Activated T-helper 17 cell treated with anti-CD3 and anti-CD28 coated beads, Interleukin-2, amount 50 U/mL, for 72 hours (primary cell): ENCODE results near the gene PARD3B. TPM values are rescaled to one million over a fixed set of nuclear protein-coding genes. Genes with fewer than 3 reads are reported as not detected.

Experiments
- ATAC-seq: fragments of 150-1000 bp; cut with Tn5 transposase; replicated peaks from 2 replicates; pipeline ENCODE4 v1.10.0; 2021; ENCODE audit warnings: mild to moderate bottlenecking, moderate library complexity
- H3K27ac Mint-ChIP-seq: one replicate; pipeline ENCODE4 v1.8.0; 2022; ENCODE audit warnings: mixed read lengths
- H3K27me3 Mint-ChIP-seq: one replicate; pipeline ENCODE4 v1.8.0; 2022; ENCODE audit warnings: mixed read lengths
- H3K36me3 Mint-ChIP-seq: one replicate; pipeline ENCODE4 v1.8.0; 2022; ENCODE audit warnings: low read depth, mild to moderate bottlenecking, mixed read lengths
- H3K4me1 Mint-ChIP-seq: one replicate; pipeline ENCODE4 v1.8.0; 2022; ENCODE audit warnings: mixed read lengths
- H3K4me3 Mint-ChIP-seq: one replicate; pipeline ENCODE4 v1.8.0; 2022; ENCODE audit warnings: mild to moderate bottlenecking, mixed read lengths
- H3K9me3 Mint-ChIP-seq: one replicate; pipeline ENCODE4 v1.8.0; 2022; ENCODE audit warnings: mixed read lengths
- total RNA-seq, 2 donors: library from RNA; stranded (reverse); gene quantifications; one replicate each; pipeline ENCODE4 v1.2.3, GENCODE V29; 2022

The PARD3B gene
- total RNA-seq, 2 donors from 2014 or later, result 0.29 to 1.5 TPM

DNA sequence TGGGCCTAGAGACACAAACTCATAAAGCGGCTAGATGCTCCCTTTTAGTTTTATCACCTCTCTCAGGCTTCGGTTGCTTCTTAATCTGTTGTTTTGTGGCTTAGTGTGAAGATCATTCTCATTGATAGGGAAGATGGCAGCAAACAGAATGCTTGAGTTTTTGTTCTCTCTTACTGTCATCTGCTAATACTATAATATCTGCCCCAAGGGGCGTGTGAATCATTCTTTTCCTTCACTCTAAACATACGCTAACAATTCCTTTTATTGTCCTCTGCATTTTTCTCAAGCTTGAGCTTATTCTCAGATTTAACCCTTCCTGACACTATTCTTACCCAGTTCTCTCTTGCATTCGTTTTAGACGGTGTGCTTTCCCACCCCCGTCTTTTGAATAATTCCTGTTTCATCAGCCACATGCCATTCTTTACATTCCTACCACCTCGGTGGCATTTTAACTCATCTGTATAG, 813.1 kb downstream of the PARD3B start:
- Mint-ChIP-seq H3K27me3 (peaks cover 13% of the 10 kb centered on the region), H3K36me3 (no peaks in the 10 kb centered on the region), H3K9me3 (no peaks in the 10 kb centered on the region), H3K27ac (no peak overlapping the region), H3K4me3 (no peak overlapping the region), H3K4me1 (no peaks in the 10 kb centered on the region)
- no peak for ATAC-seq

DNA sequence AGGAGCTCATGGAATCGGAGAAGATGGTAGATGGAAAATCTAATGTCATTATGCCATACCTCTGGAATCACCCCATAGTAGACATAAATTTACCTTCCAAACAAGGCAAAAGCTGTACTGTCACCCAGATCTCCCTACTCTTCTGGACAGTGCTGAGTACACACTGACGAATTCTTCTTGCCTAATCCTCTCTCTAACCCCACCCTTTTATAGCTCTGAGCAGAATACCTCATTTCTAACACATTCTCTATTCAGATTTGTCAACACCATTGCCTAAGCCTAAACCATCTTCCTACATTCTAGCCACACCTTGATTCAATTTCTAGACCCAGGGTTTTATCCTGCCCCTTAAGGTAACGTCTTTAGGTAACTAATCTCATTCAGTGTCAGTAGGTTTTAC, 816.0 kb downstream of the PARD3B start:
- Mint-ChIP-seq H3K36me3 (no peaks in the 10 kb centered on the region), H3K27me3 (peaks cover 13% of the 10 kb centered on the region), H3K9me3 (no peaks in the 10 kb centered on the region), H3K27ac (no peak overlapping the region), H3K4me1 (no peaks in the 10 kb centered on the region), H3K4me3 (no peak overlapping the region)
- no peak for ATAC-seq

DNA sequence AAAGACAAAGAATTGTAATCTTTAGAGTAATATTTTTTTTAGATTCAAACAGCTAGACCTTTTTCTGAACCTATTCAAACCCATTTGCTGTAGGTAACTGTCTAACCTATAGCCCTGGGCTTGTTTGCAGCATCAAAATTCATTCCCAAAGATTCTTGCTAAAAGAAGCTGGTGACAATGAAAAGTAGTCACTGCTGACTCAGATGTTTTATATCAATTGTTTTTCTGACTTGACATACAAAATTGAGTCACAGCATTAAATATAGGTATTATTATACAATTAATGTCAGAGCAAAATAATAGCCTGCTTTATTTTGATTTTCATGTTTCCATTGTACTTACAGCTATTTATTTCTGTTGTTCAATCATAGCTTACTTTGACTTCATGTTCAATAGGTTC, 816.7 kb downstream of the PARD3B start:
- H3K4me3 Mint-ChIP-seq, result no peak overlapping the region
- no peaks in the 10 kb centered on the region for H3K36me3 Mint-ChIP-seq
- no peaks in the 10 kb centered on the region for H3K4me1 Mint-ChIP-seq
- H3K27me3 Mint-ChIP-seq, result peaks cover 13% of the 10 kb centered on the region
- ATAC-seq, result no peak
- no peak overlapping the region for H3K27ac Mint-ChIP-seq
- no peaks in the 10 kb centered on the region for H3K9me3 Mint-ChIP-seq

DNA sequence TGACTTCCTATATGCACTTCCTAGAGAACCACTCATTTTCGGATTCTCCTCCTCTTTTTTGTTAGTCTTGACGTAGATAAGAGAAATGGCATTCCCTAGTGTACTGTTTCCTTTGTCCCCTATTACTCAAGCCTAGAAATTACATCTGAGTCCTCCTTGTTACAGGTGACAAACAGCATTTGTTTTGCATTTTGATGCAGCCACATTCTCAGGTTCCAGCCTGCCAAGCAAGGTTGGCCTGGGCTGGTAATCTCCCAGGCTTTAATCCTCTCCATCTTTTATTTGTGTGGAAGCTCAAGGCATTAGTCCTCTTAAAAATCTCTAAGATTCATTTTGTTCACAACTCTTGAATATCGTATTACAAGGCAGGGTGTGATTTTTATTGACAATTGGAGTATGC, 819.0 kb downstream of the PARD3B start:
- H3K4me3 Mint-ChIP-seq, result no peak overlapping the region
- no peak overlapping the region for H3K27ac Mint-ChIP-seq
- no peaks in the 10 kb centered on the region for H3K9me3 Mint-ChIP-seq
- no peak for ATAC-seq
- H3K4me1 Mint-ChIP-seq, result no peaks in the 10 kb centered on the region
- H3K36me3 Mint-ChIP-seq, result no peaks in the 10 kb centered on the region
- peaks cover 13% of the 10 kb centered on the region for H3K27me3 Mint-ChIP-seq

DNA sequence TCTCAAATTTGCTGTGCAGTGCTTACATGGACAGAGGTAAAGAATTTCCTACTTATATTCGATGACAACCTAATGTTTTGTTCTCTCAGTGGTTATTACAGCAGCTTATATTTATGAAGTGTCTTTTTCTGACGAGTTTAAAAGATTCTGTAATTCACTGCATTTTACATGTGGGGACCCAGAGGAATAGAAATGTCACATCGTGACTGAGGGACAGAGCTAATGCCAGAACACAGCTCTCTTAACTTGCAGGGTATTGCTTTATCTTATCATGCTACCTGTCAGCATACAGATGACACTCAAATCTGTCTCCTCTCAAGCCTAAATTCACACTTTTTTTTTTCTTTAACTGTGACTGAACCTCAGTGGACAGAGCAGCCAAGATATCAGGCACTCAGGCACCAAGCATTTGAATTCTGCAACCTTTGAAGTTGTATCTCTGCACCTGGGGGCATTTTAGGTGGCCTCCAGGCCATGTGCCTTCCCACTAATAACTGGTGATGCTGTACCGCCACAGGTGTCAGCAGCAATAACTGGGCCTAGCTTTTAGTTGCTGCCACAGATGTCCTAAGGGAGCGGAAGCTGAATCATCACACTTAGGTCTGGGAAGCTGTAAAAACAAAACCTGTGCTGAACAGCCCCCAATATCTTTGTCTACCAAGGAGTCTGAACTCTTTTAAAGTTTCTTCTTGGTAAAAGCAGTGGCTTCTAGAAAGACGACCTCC, 821.2 kb downstream of the PARD3B start:
- ATAC-seq, result no peak
- Mint-ChIP-seq H3K36me3 (no peaks in the 10 kb centered on the region), H3K9me3 (no peaks in the 10 kb centered on the region), H3K4me1 (no peaks in the 10 kb centered on the region), H3K27me3 (peaks cover 3% of the 10 kb centered on the region), H3K4me3 (no peak overlapping the region), H3K27ac (no peak overlapping the region)

DNA sequence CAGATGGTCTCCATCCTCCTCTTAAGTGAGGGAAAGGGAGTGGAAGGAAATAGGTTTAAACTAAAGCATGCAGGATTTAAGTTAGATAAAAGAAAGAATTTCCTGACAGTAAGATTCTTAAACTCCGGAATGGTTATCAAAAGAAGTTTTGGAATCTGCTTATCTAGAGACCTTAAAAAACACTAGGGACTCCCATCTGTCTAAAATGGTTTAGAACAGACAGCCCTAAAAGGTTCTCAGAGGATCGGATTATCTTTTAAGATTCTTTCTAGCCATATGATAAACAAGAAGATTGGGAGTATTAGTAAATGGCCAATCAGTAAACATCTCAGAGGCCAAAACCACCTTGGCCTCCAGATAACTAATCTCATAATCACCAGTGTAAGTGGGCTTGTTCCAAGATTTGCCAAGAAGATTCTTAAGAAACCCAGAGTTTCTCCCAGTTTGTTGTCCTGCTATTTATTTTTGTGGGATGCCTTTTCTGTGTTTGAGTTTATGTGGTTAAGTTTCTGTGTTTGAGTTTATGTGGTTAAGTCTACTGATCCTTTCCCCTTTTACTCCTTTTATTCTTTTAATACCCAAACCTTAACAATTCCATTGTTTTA, 822.2 kb downstream of the PARD3B start:
- Mint-ChIP-seq H3K36me3 (no peaks in the 10 kb centered on the region), H3K27me3 (no peaks in the 10 kb centered on the region), H3K27ac (no peak overlapping the region), H3K4me3 (no peak overlapping the region), H3K4me1 (no peaks in the 10 kb centered on the region), H3K9me3 (no peaks in the 10 kb centered on the region)
- ATAC-seq, result no peak

DNA sequence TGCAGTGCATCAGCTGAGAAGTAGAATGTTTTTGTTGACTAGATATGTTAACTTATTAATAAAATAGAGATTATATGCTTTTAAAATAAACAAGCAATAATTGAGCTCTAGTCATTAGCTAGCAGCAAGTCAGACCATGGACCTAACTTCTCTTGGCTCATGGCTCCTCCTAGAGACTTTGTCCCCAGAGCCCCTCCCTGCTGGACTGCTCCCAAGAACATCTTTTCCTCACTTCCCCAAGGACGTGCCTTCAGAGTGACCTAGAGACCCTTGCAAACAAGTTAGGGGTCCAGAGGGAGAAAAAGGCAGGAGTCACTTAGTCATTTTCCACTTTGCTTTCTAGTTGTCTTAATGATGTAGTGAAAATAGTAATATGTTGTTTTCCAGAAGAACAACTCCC, 824.5 kb downstream of the PARD3B start:
- no peak for ATAC-seq
- no peaks in the 10 kb centered on the region for H3K36me3 Mint-ChIP-seq
- no peak overlapping the region for H3K27ac Mint-ChIP-seq
- no peaks in the 10 kb centered on the region for H3K9me3 Mint-ChIP-seq
- no peaks in the 10 kb centered on the region for H3K4me1 Mint-ChIP-seq
- H3K27me3 Mint-ChIP-seq, result no peaks in the 10 kb centered on the region
- H3K4me3 Mint-ChIP-seq, result no peak overlapping the region

DNA sequence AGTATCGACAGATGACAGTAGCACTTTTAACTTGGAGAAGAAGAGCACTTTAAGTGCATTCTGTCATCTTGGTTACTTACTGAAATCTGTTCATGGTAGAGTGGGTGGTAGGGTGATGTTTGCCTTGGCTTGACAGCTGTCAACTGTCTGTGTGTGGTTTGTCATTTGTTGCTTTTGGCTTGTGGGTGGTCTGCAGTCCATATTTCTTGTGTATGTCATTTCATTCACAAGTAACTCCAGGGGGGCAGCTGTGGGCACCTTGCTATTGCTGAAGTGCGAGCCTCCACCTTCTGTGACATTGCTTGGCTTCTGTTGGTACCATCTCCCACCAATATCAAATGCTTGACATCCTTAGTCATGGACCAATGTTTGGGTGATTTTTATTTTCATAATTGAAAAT, 825.5 kb downstream of the PARD3B start:
- Mint-ChIP-seq H3K4me1 (no peaks in the 10 kb centered on the region), H3K27ac (no peak overlapping the region), H3K9me3 (no peaks in the 10 kb centered on the region), H3K4me3 (no peak overlapping the region), H3K36me3 (no peaks in the 10 kb centered on the region), H3K27me3 (no peaks in the 10 kb centered on the region)
- ATAC-seq, result no peak

DNA sequence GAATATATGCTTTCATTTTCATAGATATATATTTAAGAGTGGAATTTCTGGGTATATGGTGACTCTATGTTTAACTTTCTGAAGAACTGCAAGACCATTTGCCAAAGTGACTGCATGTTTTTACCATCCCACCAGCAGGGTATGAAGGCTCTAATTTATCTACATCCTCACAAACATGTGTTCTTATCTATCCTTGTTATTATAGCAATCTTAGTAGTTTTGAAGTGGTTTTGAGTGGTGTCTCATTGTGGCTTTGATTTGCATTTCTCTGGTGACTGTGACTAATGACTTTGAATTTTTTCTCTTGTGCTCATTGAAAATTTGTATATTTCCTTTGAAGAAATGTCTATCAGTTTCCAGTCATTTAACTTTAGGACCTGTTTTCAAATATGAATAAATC, 826.9 kb downstream of the PARD3B start:
- ATAC-seq, result peak; percentile 79
- Mint-ChIP-seq H3K9me3 (no peaks in the 10 kb centered on the region), H3K4me1 (peaks cover 5% of the 10 kb centered on the region), H3K36me3 (no peaks in the 10 kb centered on the region), H3K4me3 (no peak overlapping the region), H3K27ac (no peak overlapping the region), H3K27me3 (no peaks in the 10 kb centered on the region)

DNA sequence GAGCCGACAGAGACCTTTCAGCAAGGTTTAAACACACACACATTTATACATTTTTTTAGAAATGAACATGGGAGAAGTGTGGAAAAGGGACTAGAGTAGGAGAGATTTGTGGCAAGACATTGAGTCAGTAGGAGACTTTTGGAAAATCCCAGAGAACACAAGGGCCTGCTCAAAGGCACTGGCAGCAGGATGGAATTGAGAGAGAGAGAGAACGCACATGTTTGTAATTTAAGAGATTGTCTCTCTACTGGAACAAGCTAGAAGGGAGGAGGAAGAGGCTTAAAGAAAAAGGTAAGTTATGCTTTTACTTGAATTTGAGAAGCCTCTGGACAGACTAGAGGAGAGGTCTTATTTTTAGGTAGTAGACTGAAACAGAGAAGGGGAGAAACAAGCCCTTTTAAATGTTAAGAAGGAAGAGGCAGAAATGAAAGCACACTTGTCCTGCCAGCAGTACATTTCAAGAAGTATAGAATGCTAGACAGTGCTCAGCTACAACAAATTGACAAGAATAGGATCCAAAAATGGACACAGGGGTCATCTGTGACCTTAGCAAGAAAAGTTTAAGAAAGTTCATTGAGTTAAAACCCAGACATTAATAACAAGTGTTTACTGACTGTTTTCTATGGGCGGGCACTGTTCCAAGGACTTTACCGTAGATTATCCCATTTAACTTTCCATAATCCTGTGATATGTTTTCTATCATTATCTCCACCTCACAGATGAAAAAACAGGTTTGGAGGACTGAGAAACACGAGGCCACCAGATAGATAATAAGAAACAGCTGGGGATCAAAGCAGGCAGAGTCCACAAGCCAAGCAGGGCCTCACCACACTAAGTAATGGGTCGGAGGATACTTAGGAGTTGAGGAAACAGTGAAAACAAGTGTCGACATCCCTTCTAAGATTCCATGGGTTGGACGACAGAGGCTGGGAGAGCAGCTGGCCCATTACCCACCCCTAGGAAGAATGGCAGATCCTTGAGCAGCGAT, 830.5 kb downstream of the PARD3B start:
- no peak for ATAC-seq
- H3K27me3 Mint-ChIP-seq, result no peaks in the 10 kb centered on the region
- peaks cover 6% of the 10 kb centered on the region for H3K4me1 Mint-ChIP-seq
- no peaks in the 10 kb centered on the region for H3K9me3 Mint-ChIP-seq
- no peaks in the 10 kb centered on the region for H3K36me3 Mint-ChIP-seq
- H3K27ac Mint-ChIP-seq, result no peak overlapping the region
- H3K4me3 Mint-ChIP-seq, result no peak overlapping the region

DNA sequence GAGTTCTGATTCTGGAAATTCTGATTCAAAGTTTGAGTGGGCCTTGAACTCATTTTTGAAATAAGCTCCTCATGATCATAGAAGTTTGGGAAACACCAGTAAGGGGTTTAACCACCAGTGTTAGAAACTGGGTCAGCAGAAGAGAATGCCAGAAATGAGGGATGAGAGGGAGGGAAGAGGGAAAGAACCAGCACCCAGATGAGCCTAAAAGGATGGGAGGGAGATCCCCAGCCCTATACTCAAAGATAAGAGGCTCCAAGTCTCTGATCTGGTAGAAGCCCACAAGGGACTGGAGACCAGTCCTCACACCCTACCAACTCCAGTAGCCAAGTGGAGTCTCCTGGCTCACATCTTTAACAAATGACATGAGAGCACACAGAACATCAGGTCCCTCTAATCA, 832.0 kb downstream of the PARD3B start:
- Mint-ChIP-seq H3K4me3 (no peak overlapping the region), H3K36me3 (no peaks in the 10 kb centered on the region), H3K4me1 (peaks cover 6% of the 10 kb centered on the region), H3K27ac (peak overlapping the region; percentile 1), H3K27me3 (no peaks in the 10 kb centered on the region), H3K9me3 (no peaks in the 10 kb centered on the region)
- peak; percentile 89 for ATAC-seq

DNA sequence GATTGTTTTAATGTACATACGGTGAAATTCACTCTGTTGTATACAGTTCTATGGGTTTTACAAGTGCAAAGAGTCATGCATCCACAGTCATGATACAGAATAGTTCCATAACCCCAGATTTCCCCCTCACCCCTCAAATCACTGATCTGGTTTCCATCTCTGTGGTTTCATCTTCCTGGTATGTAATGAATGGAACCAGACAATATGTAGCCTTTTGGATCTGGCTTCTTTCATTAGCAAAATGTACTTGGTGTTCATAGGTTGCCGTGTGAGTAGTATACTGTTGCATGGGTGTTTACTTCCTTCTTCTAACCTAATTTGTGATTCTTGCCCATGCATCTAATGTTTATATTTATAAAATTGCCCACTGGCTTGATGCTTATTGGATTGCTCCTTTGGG, 838.3 kb downstream of the PARD3B start:
- no peak overlapping the region for H3K4me3 Mint-ChIP-seq
- H3K27me3 Mint-ChIP-seq, result peaks cover 7% of the 10 kb centered on the region
- H3K9me3 Mint-ChIP-seq, result peaks cover 3% of the 10 kb centered on the region
- no peaks in the 10 kb centered on the region for H3K4me1 Mint-ChIP-seq
- H3K27ac Mint-ChIP-seq, result no peak overlapping the region
- no peaks in the 10 kb centered on the region for H3K36me3 Mint-ChIP-seq
- no peak for ATAC-seq

DNA sequence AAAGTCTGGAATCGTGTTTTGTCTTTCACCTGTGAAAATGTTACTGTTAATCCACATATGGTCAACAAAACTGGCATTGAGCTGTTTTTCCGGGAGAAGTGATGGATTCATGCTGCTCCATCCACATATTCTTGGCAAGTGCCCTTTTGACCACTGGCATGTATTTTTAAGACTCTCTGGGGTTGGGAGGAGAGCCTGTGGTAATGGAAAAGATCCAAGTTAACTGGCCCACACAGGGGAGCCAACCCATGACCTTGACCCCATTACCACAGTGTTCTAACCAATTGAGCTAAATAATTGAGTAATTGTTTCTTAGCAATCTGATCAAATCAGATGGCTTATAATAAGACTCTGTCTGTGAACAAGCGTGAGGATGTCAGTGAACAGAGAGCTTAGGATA, 840.8 kb downstream of the PARD3B start:
- H3K9me3 Mint-ChIP-seq, result peaks cover 3% of the 10 kb centered on the region
- H3K27ac Mint-ChIP-seq, result no peak overlapping the region
- H3K4me1 Mint-ChIP-seq, result no peaks in the 10 kb centered on the region
- H3K36me3 Mint-ChIP-seq, result no peaks in the 10 kb centered on the region
- peaks cover 7% of the 10 kb centered on the region for H3K27me3 Mint-ChIP-seq
- no peak for ATAC-seq
- H3K4me3 Mint-ChIP-seq, result no peak overlapping the region

DNA sequence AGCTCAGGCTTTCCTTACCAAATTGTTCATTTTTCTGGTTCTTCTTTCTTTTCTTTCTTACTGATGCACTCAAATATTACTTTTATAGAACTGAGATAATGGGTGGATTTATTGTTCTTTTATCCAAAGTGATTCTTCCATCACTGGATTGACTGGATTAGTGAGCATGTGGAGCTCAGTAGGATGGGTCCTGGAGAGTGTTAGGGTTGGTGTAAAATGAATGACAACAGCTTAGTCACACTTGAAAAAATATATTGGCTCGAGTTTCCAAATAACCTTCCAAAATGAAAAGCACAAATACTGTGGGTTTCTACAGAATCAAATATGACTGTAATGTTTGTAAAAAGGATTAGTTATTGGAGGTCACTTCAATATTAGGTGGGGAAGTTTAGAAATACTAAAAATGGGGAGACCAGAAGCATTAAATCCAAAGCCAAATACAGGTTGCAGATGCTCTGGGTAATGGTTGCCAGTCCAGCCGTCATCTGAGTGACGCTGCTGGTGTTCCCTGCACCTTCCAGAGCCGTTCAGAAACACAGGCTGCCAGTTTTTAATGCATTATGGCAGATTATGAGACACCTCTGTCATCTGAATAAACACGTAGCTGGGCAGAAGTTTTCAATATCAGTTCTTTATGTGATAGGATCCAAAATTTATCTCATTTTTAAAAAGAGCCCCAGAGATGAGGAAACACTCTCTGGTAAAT, 842.2 kb downstream of the PARD3B start:
- H3K9me3 Mint-ChIP-seq, result peaks cover 3% of the 10 kb centered on the region
- no peaks in the 10 kb centered on the region for H3K36me3 Mint-ChIP-seq
- peaks cover 7% of the 10 kb centered on the region for H3K27me3 Mint-ChIP-seq
- no peak overlapping the region for H3K4me3 Mint-ChIP-seq
- H3K27ac Mint-ChIP-seq, result no peak overlapping the region
- no peaks in the 10 kb centered on the region for H3K4me1 Mint-ChIP-seq
- ATAC-seq, result no peak
